Astrocyte (in vitro differentiated cells and primary cell): ENCODE results near the gene MEF2B. TPM values are rescaled to one million over a fixed set of nuclear protein-coding genes. Genes with fewer than 3 reads are reported as not detected.

Experiments used
- DNase-seq: peaks from one replicate; pipeline ENCODE4 v3.0.0-alpha.2; 2010; ENCODE audit warnings: low read depth
- FAIRE-seq: peaks from 2 replicates; lab custom pipeline; 2011; peaks lifted over from hg19 to GRCh38; lab: Jason Lieb, UNC
- H2AFZ ChIP-seq: 2 replicates; pipeline ENCODE4 v1.6.0; 2012; ENCODE audit warnings: low read depth, low read length, inconsistent platforms
- H3K27ac ChIP-seq: 2 replicates; pipeline ENCODE4 v1.5.1; 2011; ENCODE audit warnings: low read depth, low read length, inconsistent platforms
- H3K27me3 ChIP-seq: 2 replicates; pipeline ENCODE4 v1.6.0; 2011; ENCODE audit warnings: low read length, inconsistent platforms; ENCODE audit not compliant: insufficient read depth
- H3K36me3 ChIP-seq: 2 replicates; pipeline ENCODE4 v1.5.1; 2011; ENCODE audit warnings: low read length, inconsistent platforms; ENCODE audit not compliant: insufficient read depth
- H3K4me1 ChIP-seq: 2 replicates; pipeline ENCODE4 v1.5.1; 2011; ENCODE audit warnings: low read length, inconsistent platforms; ENCODE audit not compliant: insufficient read depth
- H3K4me2 ChIP-seq: 2 replicates; pipeline ENCODE4 v1.6.0; 2012; ENCODE audit warnings: low read length, inconsistent platforms
- H3K4me3 ChIP-seq: 2 replicates; pipeline ENCODE4 v1.5.1; 2011; ENCODE audit warnings: low read depth, mild to moderate bottlenecking, low read length, inconsistent platforms; ENCODE audit not compliant: insufficient read depth
- H3K79me2 ChIP-seq: 2 replicates; pipeline ENCODE4 v1.6.0; 2012; ENCODE audit warnings: mild to moderate bottlenecking, low read length, inconsistent platforms; ENCODE audit not compliant: insufficient read depth
- H3K9ac ChIP-seq: 2 replicates; pipeline ENCODE4 v1.6.0; 2012; ENCODE audit warnings: mild to moderate bottlenecking, low read length, inconsistent platforms
- H3K9me3 ChIP-seq: 2 replicates; pipeline ENCODE4 v1.5.1; 2012; ENCODE audit warnings: low read depth, mild to moderate bottlenecking, low read length, inconsistent platforms; ENCODE audit not compliant: insufficient read depth
- H4K20me1 ChIP-seq: 2 replicates; pipeline ENCODE4 v1.6.0; 2012; ENCODE audit warnings: low read length, inconsistent platforms; ENCODE audit not compliant: insufficient read depth
- H3K27ac Mint-ChIP-seq: one replicate; pipeline ENCODE4 v1.8.0; 2021; ENCODE audit warnings: mild to moderate bottlenecking, mixed read lengths; ENCODE audit not compliant: unreplicated experiment
- H3K27me3 Mint-ChIP-seq: one replicate; pipeline ENCODE4 v1.8.0; 2021; ENCODE audit warnings: low read depth, mixed read lengths; ENCODE audit not compliant: unreplicated experiment
- H3K36me3 Mint-ChIP-seq: one replicate; pipeline ENCODE4 v1.8.0; 2021; ENCODE audit warnings: low read depth, mixed read lengths; ENCODE audit not compliant: unreplicated experiment
- H3K4me1 Mint-ChIP-seq: one replicate; pipeline ENCODE4 v1.8.0; 2021; ENCODE audit warnings: low read depth, mixed read lengths; ENCODE audit not compliant: unreplicated experiment
- H3K4me3 Mint-ChIP-seq: one replicate; pipeline ENCODE4 v1.8.0; 2021; ENCODE audit warnings: mild to moderate bottlenecking, moderate library complexity, mixed read lengths; ENCODE audit not compliant: unreplicated experiment
- H3K9me3 Mint-ChIP-seq: one replicate; pipeline ENCODE4 v1.8.0; 2021; ENCODE audit warnings: mild to moderate bottlenecking, mixed read lengths; ENCODE audit not compliant: unreplicated experiment
- CTCF ChIP-seq: IDR thresholded peaks from 2 replicates; pipeline ENCODE4 v1.5.1; 2011; ENCODE audit warnings: low read depth, mild to moderate bottlenecking, inconsistent platforms, low read length, moderate library complexity; ENCODE audit not compliant: insufficient read depth
- EZH2 ChIP-seq: IDR thresholded peaks from 2 replicates; pipeline ENCODE4 v1.6.1; 2012; ENCODE audit warnings: mild to moderate bottlenecking, low read length, inconsistent platforms; ENCODE audit not compliant: insufficient read depth
- total RNA-seq: library from RNA; stranded (reverse); gene quantifications from 2 replicates; pipeline ENCODE4 v1.2.1, GENCODE V29; 2021

MEF2B gene
- total RNA-seq, 1 donor from 2014 or later, result 1.7 TPM

DNA sequence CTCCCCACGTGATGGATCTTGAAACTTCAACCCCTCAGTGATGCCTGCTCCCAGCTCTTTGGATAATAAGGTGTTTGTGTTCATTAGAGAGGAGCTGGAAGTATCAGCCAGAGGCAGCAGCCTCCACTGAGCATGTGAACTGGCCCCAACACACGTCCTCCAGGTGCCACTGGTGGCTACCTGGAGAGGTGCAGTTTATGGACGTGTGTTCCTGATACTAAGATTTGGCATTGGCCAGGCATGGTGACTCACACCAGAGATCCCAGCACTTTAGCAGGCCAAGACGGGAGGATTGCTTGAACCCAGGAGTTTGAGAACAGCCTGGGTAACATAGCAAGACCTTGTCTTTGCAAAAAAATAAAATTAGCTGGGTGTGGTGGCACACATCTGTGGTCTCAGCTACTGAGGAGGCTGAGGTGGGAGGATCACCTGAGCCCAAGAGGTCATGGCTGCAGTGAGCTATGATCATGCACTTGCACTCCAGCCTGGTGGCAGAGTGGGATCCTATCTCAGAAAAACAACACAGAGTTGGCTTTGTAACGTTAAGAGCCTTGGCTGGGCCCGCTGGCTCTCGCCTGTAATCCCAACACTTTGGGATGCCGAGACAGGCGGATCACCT is 71.9 kb downstream of the MEF2B start:
- H3K27ac ChIP-seq, result no peak overlapping the region
- H3K9me3 Mint-ChIP-seq, result no peaks in the 10 kb centered on the region
- H3K9me3 ChIP-seq, result no peaks in the 10 kb centered on the region
- H4K20me1 ChIP-seq, result peaks cover 6% of the 10 kb centered on the region
- H3K4me1 ChIP-seq, result no peaks in the 10 kb centered on the region
- TF ChIP-seq EZH2 (no peak), CTCF (no peak)
- H3K27me3 ChIP-seq, result no peaks in the 10 kb centered on the region
- no peak overlapping the region for H3K9ac ChIP-seq
- H3K27ac Mint-ChIP-seq, result no peak overlapping the region
- no peak overlapping the region for H3K4me2 ChIP-seq
- no peak overlapping the region for H3K4me3 ChIP-seq
- H3K36me3 ChIP-seq, result no peaks in the 10 kb centered on the region
- no peaks in the 10 kb centered on the region for H3K27me3 Mint-ChIP-seq
- DNase-seq, result no peak
- H3K4me1 Mint-ChIP-seq, result peaks cover 3% of the 10 kb centered on the region
- H3K36me3 Mint-ChIP-seq, result peaks cover 10% of the 10 kb centered on the region
- H2AFZ ChIP-seq, result no peak overlapping the region
- no peaks in the 10 kb centered on the region for H3K79me2 ChIP-seq
- no peak overlapping the region for H3K4me3 Mint-ChIP-seq
- no peak for FAIRE-seq

DNA sequence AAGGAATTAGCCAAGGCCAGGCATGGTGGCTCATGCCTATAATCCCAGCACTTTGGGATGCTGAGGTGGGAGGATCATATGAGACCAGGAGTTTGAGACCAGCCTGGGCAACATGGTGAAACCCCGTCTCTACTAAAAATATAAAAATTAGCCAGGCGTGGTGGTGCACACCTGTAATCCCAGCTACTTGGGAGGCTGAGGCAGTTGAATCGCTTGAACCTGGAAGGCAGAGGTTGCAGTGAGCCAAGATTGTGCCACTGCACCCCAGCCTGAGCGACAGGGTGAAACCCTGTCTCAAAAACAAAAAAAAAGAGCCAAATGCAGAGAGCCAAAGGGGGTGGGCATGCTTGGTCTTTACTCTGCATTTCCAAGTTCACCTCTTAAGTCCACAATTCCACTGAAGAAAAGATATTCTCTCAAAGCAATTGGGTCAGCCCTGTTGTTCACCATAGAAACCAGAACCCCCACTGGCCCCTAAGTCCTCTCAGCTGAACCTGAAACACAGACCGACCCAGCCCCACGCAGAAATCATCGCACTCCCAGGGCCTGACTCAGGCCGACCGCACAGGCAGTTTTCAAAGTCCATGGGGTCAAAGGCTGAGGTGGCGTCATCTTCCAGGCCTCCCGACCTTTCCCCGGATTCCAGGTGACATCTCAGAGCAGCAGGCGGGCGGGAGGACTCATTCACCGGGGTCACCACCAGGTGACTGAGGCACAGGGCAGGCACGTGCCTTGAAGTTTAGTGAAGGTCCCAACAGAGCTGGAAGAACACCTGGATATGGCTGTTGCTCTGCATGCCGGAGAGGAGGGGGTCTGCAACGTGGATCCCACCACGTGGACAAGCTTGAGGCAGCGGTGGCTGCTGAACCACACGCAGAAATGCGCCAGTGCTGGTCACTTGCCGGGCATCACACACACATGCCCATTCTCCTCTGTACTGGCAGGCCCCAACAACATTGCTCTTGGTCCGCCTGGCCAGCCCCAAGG is 73.1 kb downstream of the MEF2B start:
- DNase-seq, result no peak
- no peak overlapping the region for H3K4me3 Mint-ChIP-seq
- Histone ChIP-seq H4K20me1 (peaks cover 12% of the 10 kb centered on the region), H3K27ac (no peak overlapping the region), H2AFZ (no peak overlapping the region), H3K27me3 (no peaks in the 10 kb centered on the region), H3K4me1 (no peaks in the 10 kb centered on the region), H3K4me2 (no peak overlapping the region), H3K9ac (no peak overlapping the region), H3K9me3 (no peaks in the 10 kb centered on the region), H3K79me2 (no peaks in the 10 kb centered on the region), H3K36me3 (no peaks in the 10 kb centered on the region), H3K4me3 (no peak overlapping the region)
- no peaks in the 10 kb centered on the region for H3K9me3 Mint-ChIP-seq
- H3K27me3 Mint-ChIP-seq, result no peaks in the 10 kb centered on the region
- H3K36me3 Mint-ChIP-seq, result peaks cover 10% of the 10 kb centered on the region
- H3K4me1 Mint-ChIP-seq, result peaks cover 3% of the 10 kb centered on the region
- FAIRE-seq, result no peak
- TF ChIP-seq EZH2 (no peak), CTCF (no peak)
- no peak overlapping the region for H3K27ac Mint-ChIP-seq
